GM12864 (cell line): ENCODE measurements around the gene SMYD2.
"Not testable (repeated sequence)": the region's sequence is repeated elsewhere in the genome, so short reads cannot be mapped to it uniquely, and the experiment has no call there.

Source experiments
- DNase-seq: peaks from one replicate; pipeline ENCODE4 v3.0.0-alpha.2; 2011; ENCODE audit warnings: low read depth
- H3K4me3 ChIP-seq: 2 replicates; pipeline ENCODE4 v1.5.1; 2011; ENCODE audit warnings: mild to moderate bottlenecking, low read depth, low read length, control low read depth
- CTCF ChIP-seq: IDR thresholded peaks from 2 replicates; pipeline ENCODE4 v1.5.1; 2011; ENCODE audit warnings: low read depth, mild to moderate bottlenecking, moderate library complexity, low read length, control low read depth, inconsistent platforms; ENCODE audit errors: missing control alignments

The SMYD2 gene

DNA sequence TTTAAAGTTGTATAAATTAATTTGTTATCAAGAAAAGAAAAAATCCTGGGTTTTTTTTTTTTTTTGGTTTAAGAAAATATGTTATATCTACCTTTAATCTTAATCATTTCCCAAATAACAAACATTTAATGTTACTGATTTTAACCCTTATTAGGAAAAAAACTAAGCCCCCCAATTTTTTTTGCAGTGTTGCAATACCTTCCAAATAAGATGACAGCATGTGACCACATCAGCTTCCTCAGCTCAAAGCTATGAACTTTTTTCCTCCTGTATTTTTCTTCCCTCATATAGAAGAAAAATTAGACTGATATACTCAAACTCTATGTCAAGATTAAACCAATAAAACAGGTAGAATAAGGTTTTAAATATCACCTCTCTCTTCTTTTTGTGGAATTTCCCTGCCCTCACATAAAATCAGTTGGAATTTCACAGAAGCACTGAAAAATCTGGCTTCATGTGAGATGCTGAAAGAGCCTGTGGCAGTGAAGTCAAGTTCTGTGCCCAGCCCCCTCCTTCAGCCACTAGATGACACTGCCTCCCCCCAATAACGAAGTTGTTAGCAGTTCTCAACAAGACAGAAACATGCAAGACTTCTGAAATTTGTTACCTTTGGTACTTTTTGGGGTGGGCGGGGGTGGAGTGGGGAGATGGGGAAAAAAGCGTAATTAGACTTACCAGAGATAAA, 9.6 kb upstream of the SMYD2 start:
- H3K4me3 ChIP-seq = no peak overlapping the region
- no peak for DNase-seq
- TF ChIP-seq CTCF = no peak

DNA sequence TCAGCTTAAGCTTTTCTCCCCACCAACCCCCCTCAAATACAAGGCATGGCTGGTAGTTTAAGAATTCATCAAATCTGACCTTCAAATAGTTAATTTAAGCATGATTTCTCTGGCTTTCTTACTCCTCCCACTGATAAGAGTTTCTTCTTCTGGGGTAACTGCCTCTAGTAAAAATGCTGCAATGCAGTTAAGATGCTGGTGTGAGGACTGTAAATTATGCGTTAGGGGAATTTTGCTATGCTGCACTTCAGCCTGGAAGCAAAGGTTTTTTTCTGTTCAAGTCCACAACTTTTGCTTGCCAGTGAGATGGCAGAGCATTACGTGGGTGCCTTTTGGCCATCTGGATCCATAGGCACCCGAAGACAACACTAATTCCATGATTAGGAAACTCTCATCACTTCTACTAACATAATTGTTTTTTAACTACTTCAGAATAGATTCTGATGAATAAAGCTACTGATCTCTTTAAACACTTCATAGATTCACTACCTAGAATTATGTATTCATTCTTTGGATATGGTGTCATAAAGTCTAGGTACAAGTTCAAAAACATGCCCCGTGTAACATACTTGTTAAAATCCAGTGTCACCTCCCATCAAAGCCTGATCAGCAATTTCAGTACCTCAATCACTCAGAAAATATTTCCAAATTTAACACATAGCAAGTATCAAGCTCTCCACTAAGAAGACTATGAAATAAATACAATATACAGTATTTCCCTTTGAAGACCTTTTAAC, 8.8 kb upstream of the SMYD2 start:
- no peak for DNase-seq
- TF ChIP-seq CTCF = no peak
- H3K4me3 ChIP-seq = no peak overlapping the region

DNA sequence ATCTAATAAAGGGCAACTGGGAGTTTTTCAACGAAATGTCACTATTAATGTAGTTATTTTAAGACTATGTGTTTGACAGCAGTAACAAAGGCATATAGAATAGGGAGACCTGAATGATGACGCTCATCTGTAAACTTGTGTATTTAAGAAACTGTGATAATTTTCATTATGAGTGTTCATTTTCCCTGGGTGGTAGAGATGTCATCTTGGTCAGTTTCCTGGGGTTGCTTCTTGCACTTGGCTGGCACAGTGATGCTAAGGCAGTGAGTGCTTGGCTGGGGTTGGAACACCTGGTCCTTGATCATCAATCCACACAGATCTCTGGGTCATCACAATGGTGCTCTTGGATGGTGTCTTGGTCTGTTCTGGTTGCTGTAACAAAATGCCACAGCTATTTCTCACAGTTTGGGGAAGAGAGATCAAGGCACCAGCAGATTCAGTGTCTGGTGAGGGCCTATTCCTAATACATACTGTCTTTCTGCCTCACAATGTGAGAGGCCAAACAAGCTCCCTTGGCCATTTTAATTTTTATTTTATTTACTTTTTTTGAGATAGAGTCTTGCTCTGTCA, 7.9 kb upstream of the SMYD2 start:
- DNase-seq = no peak
- TF ChIP-seq CTCF = no peak
- no peak overlapping the region for H3K4me3 ChIP-seq

GRCh38 chr1:214275700-214276099, 5.3 kb upstream of the SMYD2 start:
- DNase-seq, H3K4me3 ChIP-seq: not testable (repeated sequence)

DNA sequence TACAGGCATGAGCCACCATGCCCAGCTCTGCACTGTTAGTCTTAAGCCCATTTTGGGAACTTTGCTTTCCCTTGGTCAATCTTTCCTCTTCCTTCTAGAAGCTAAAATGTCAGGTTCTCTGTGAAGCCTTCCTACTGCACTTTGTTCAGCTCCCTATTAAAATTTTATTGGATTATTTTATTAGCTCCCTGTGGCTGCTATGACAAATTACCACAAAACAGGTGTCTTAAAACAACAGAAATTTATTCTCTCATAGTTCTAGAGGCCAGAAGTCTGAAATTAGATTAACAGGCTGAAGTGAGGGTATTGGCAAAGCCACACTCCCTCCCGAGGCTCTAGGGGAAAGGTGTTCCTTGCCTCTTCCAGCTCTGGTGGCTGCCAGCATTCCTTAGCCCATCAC, 4.2 kb upstream of the SMYD2 start:
- TF ChIP-seq CTCF = no peak
- no peak overlapping the region for H3K4me3 ChIP-seq
- no peak for DNase-seq

- no peak for DNase-seq
- TF ChIP-seq CTCF = no peak
- H3K4me3 ChIP-seq = no peak overlapping the region
These were observed 3.0 kb upstream of the SMYD2 start for GRCh38 chr1:214277704-214278635.
